Muscle layer of colon (tissue), 2 donors: ENCODE measurements around the gene MYO18A.

Experiments
- H3K27ac ChIP-seq: one replicate; pipeline ENCODE4 v1.7.0; 2013; ENCODE audit warnings: low read depth, mild to moderate bottlenecking, low read length, moderate library complexity
- H3K27me3 ChIP-seq, 2 donors: one replicate each; pipeline ENCODE4 v1.7.0; 2013; ENCODE audit warnings: low read length in 2 of 2, mild to moderate bottlenecking in 2 of 2; ENCODE audit not compliant: insufficient read depth in 2 of 2, control insufficient read depth in 1 of 2
- H3K36me3 ChIP-seq: one replicate; pipeline ENCODE4 v1.7.0; 2013; ENCODE audit warnings: mild to moderate bottlenecking, low read length; ENCODE audit not compliant: insufficient read depth
- H3K4me1 ChIP-seq: one replicate; pipeline ENCODE4 v1.7.0; 2013; ENCODE audit warnings: mild to moderate bottlenecking, low read length; ENCODE audit not compliant: insufficient read depth
- H3K4me3 ChIP-seq, 2 donors: one replicate each; pipeline ENCODE4 v1.7.0; 2013; ENCODE audit warnings: low read length in 2 of 2, low read depth in 1 of 2, mild to moderate bottlenecking in 1 of 2, moderate library complexity in 1 of 2
- H3K9ac ChIP-seq: one replicate; pipeline ENCODE4 v1.7.0; 2013; ENCODE audit warnings: low read length
- H3K9me3 ChIP-seq: one replicate; pipeline ENCODE4 v1.7.0; 2013; ENCODE audit warnings: mild to moderate bottlenecking, low read length
- donor health status: abdominal sarcoma.
- donor health status: Adenocarcinoma of cecum.

The MYO18A gene

GRCh38 chr17:29107084-29107483, 73.1 kb downstream of the MYO18A start:
- H3K4me1 ChIP-seq = peaks cover 8% of the 10 kb centered on the region
- no peak overlapping the region for H3K4me3 ChIP-seq
- H3K27ac ChIP-seq = no peak overlapping the region
- peaks cover 74% of the 10 kb centered on the region for H3K36me3 ChIP-seq
- H3K9ac ChIP-seq = no peak overlapping the region
- no peaks in the 10 kb centered on the region for H3K27me3 ChIP-seq
- no peaks in the 10 kb centered on the region for H3K9me3 ChIP-seq

- Histone ChIP-seq H3K27me3 (no peaks in the 10 kb centered on the region), H3K4me1 (no peaks in the 10 kb centered on the region), H3K9me3 (no peaks in the 10 kb centered on the region), H3K36me3 (peaks cover 75% of the 10 kb centered on the region), H3K9ac (no peak overlapping the region), H3K4me3 (no peak overlapping the region), H3K27ac (no peak overlapping the region)
Measured at GRCh38 chr17:29103341-29103740, 76.9 kb downstream of the MYO18A start.

DNA sequence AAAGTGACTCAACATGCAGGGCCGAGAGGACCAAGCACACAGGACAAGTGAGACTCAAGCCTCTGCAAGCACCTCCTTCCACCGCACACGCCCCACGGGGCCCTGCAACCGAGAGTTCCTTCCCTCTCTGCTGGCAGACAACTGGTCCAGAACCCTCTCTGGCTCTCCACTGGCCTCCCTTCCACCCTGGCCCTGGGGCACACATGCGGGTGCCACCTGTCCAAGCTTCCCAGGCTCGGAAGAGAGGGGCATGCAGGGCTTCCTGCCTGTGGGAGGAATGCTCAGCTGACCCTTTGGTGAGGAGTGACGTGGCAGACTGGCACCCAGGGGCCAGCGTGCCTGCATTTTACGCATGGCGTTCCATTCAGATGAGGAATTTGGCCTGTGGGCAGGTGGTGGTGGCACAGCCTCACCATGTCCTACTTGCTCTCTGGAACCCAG, 77.4 kb downstream of the MYO18A start:
- H3K27me3 ChIP-seq = no peaks in the 10 kb centered on the region
- peaks cover 78% of the 10 kb centered on the region for H3K36me3 ChIP-seq
- H3K27ac ChIP-seq = no peak overlapping the region
- no peaks in the 10 kb centered on the region for H3K4me1 ChIP-seq
- H3K9ac ChIP-seq = no peak overlapping the region
- H3K9me3 ChIP-seq = no peaks in the 10 kb centered on the region
- no peak overlapping the region for H3K4me3 ChIP-seq

DNA sequence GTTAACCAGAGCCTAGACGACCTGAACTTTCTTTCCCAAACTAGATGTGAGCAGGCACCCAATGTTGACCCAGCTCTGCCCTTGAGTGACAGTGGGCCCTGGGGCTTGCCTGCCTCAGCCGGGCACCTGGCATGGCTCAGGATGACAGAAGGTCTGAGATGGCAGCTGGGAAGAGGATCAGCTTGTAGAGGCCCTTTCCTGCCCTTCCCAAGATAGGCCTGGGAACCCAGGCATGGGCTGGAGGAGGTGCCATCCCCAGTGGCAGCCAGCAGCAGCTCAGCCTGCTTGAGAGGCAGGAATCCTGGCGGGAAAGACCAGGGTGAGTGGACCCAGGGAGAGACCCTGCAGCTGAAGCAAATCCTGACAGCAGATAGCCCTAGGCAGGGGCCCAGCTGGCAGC, 78.2 kb downstream of the MYO18A start:
- no peaks in the 10 kb centered on the region for H3K4me1 ChIP-seq

DNA sequence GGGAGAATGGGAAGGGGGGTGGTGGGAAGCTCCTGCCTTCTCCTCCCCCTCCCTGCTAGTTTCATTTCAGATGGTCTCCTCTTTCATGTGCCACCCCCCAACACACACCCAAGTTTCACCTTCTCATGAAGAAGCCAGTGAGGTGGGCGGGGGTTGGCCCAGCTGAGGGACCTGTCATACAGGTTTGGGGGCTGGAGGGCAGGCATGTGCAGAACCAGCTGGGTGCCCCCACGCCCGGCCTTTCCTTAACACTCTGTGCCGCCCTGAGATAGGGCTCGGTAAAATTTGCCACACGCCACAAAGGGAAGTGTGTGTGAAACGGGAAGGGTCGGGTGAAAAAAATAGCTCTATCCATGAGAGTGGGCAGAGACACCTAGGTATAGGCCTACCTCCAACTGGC, 79.9 kb downstream of the MYO18A start:
- Histone ChIP-seq H3K36me3 (peaks cover 88% of the 10 kb centered on the region), H3K27ac (no peak overlapping the region), H3K4me3 (no peak overlapping the region), H3K9ac (no peak overlapping the region), H3K9me3 (no peaks in the 10 kb centered on the region), H3K4me1 (no peaks in the 10 kb centered on the region), H3K27me3 (no peaks in the 10 kb centered on the region)

More for the DNA sequence above, 78.2 kb downstream of the MYO18A start:
- H3K27ac ChIP-seq = no peak overlapping the region
- no peaks in the 10 kb centered on the region for H3K27me3 ChIP-seq
- H3K4me3 ChIP-seq = no peak overlapping the region
- no peaks in the 10 kb centered on the region for H3K9me3 ChIP-seq
- H3K9ac ChIP-seq = no peak overlapping the region
- H3K36me3 ChIP-seq = peaks cover 84% of the 10 kb centered on the region

GRCh38 chr17:29099527-29099926, 80.7 kb downstream of the MYO18A start:
- H3K27me3 ChIP-seq = no peaks in the 10 kb centered on the region
- H3K4me3 ChIP-seq = no peak overlapping the region
- no peaks in the 10 kb centered on the region for H3K4me1 ChIP-seq
- H3K9me3 ChIP-seq = no peaks in the 10 kb centered on the region
- H3K9ac ChIP-seq = no peak overlapping the region
- H3K36me3 ChIP-seq = peaks cover 91% of the 10 kb centered on the region
- H3K27ac ChIP-seq = no peak overlapping the region

- Histone ChIP-seq H3K27me3 (no peaks in the 10 kb centered on the region), H3K36me3 (peaks cover 89% of the 10 kb centered on the region), H3K9ac (no peak overlapping the region), H3K9me3 (no peaks in the 10 kb centered on the region), H3K4me3 (no peak overlapping the region), H3K27ac (no peak overlapping the region), H3K4me1 (no peaks in the 10 kb centered on the region)
Measured at GRCh38 chr17:29096094-29096493, 84.1 kb downstream of the MYO18A start.

DNA sequence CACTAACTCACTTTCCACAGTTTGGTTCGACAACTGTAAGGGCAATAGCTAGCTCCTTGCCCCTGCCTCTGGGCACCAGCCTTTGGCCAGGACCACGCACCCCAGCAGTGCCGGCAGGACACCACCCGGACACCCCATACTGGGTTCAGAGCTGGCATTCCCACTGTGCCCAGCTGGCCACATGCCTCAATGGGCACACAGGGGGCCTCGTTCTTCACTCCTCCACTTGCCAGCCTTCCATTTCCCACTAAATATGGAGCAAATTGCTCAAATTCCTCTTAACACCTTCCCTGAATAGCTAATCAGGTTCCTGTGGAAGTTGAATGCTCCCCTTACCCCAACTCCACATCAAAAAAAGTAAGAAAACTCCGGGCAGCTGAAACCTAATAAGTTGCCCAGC, 84.8 kb downstream of the MYO18A start:
- Histone ChIP-seq H3K36me3 (peaks cover 94% of the 10 kb centered on the region), H3K9ac (no peak overlapping the region), H3K4me3 (no peak overlapping the region), H3K9me3 (no peaks in the 10 kb centered on the region), H3K4me1 (peaks cover 1% of the 10 kb centered on the region), H3K27ac (no peak overlapping the region), H3K27me3 (no peaks in the 10 kb centered on the region)

DNA sequence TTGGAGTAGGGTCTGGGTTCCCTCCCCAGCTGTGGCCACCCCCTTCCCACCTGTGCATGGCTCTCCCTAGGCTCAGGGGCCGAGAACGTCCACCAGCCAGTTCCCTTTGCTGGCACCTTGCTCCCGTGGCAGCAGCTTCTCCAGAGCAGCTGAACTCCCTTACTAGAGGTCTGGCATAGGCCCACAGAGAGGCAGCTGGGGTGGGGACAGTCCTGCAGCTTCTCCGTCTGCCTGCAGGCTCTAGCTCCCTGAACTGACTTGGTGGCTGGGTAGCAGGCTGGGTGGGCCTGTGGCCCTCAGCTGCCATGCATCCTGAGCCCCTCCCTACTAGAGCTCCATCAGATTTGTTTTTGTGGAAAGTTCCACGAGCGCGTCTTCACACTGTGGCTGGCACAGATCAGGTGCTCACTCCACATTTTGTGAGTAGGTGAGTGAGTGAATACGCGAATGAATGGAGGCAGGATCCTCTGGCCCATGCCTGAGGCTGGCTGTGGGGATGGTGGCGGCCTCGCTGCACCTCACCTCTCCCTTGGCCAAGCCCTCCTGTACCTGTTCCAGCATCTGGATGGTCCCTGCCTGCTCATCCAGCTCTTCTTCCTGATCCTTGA, 86.0 kb downstream of the MYO18A start:
- peaks cover 8% of the 10 kb centered on the region for H3K4me1 ChIP-seq
- H3K36me3 ChIP-seq = peaks cover 84% of the 10 kb centered on the region
- H3K9me3 ChIP-seq = no peaks in the 10 kb centered on the region
- no peaks in the 10 kb centered on the region for H3K27me3 ChIP-seq
- no peak overlapping the region for H3K9ac ChIP-seq
- H3K4me3 ChIP-seq = no peak overlapping the region
- no peak overlapping the region for H3K27ac ChIP-seq

GRCh38 chr17:29093090-29093871, 86.9 kb downstream of the MYO18A start:
- Histone ChIP-seq H3K4me1 (peaks cover 8% of the 10 kb centered on the region), H3K9me3 (no peaks in the 10 kb centered on the region), H3K27me3 (no peaks in the 10 kb centered on the region), H3K27ac (no peak overlapping the region), H3K9ac (no peak overlapping the region), H3K36me3 (peaks cover 75% of the 10 kb centered on the region), H3K4me3 (no peak overlapping the region)

DNA sequence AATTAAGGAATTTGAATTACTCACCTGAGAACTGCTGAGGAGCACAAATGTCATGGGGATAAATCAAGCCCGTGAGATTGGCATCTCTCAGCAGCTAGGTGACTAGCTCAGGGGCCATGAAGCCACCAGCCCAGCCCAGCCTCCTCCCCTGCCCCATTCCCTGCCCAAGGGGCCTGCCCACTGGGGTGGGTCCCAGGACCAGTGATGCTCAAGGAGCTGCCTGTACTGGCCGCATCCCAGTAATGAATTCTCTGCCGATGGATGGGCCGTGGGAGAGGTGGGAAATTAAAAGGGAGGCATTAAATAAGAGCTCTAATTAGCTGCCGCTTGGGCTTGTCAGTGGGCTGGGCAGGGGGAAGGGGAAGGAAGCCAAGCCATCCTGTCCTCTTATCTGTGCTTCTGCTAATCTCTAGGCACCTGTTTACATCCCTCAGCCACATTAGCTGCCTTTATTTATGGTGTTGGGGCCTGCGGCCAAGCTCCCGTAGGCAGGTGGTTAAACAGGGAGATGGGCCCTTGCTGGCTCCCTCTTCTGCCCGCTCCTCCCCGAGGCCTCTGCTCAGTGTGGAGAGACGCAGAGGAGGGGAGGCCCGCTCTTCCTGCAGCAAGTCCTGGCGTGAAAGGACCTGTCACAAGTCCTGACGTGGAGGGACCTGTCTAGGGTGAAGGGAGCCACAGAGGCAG, 88.5 kb downstream of the MYO18A start:
- Histone ChIP-seq H3K9ac (no peak overlapping the region), H3K36me3 (peaks cover 60% of the 10 kb centered on the region), H3K27ac (no peak overlapping the region), H3K9me3 (no peaks in the 10 kb centered on the region), H3K4me3 (no peak overlapping the region), H3K27me3 (no peaks in the 10 kb centered on the region), H3K4me1 (peaks cover 8% of the 10 kb centered on the region)
